IPS DF 6.9 (cell line): ENCODE data around the gene LRRC75A.

Experiments
- DNase-seq: peaks from one replicate; pipeline ENCODE4 v3.0.0-alpha.2; 2013; ENCODE audit warnings: low read depth, low spot score
- H3K27ac ChIP-seq: one replicate; pipeline ENCODE4 v1.5.1; 2013; ENCODE audit warnings: low read length, control low read depth
- H3K27me3 ChIP-seq: 2 replicates; pipeline ENCODE4 v1.6.1; 2013; ENCODE audit warnings: mild to moderate bottlenecking, low read length; ENCODE audit not compliant: control insufficient read depth, insufficient read depth
- H3K36me3 ChIP-seq: 2 replicates; pipeline ENCODE4 v1.6.1; 2013; ENCODE audit warnings: low read length; ENCODE audit not compliant: control insufficient read depth, insufficient read depth
- H3K4me1 ChIP-seq: 2 replicates; pipeline ENCODE4 v1.6.1; 2013; ENCODE audit warnings: low read length; ENCODE audit not compliant: control insufficient read depth, insufficient read depth
- H3K4me3 ChIP-seq: 2 replicates; pipeline ENCODE4 v1.5.1; 2013; ENCODE audit warnings: mild to moderate bottlenecking, low read length
- H3K9me3 ChIP-seq: 2 replicates; pipeline ENCODE4 v1.6.1; 2013; ENCODE audit warnings: low read length, inconsistent platforms; ENCODE audit not compliant: control insufficient read depth, insufficient read depth
- WGBS: extraction: QIAGEN DNeasy Blood & Tissue Kit; methylation state at CpG from one replicate; pipeline ENCODE4 v1.1.7; 2013; ENCODE audit warnings: mixed read lengths, missing lambda C conversion rate; ENCODE audit not compliant: insufficient read length, insufficient coverage; 5-methylcytosine and 5-hydroxymethylcytosine counted together

The LRRC75A gene

GRCh38 chr17:16472539-16472938 lies 19.5 kb downstream of the LRRC75A start:
- DNase-seq: no peak
- Histone ChIP-seq H3K36me3 (no peaks in the 10 kb centered on the region; the same call in 1 of the 2 replicates), H3K9me3 (no peaks in the 10 kb centered on the region), H3K4me3 (no peak overlapping the region), H3K4me1 (no peaks in the 10 kb centered on the region), H3K27me3 (no peaks in the 10 kb centered on the region), H3K27ac (no peak overlapping the region)
- no CpG with 5 or more reads among the region's 6 CpGs for whole genome bisulfite sequencing

GRCh38 chr17:16471295-16471694 lies 20.7 kb downstream of the LRRC75A start:
- H3K27me3 ChIP-seq: no peaks in the 10 kb centered on the region
- H3K4me3 ChIP-seq: no peak overlapping the region
- whole genome bisulfite sequencing: no CpG with 5 or more reads among the region's 5 CpGs
- DNase-seq: no peak
- no peaks in the 10 kb centered on the region; the same call in 1 of the 2 replicates for H3K36me3 ChIP-seq
- H3K4me1 ChIP-seq: peaks cover under 1% of the 10 kb centered on the region; the same call in 1 of the 2 replicates
- H3K9me3 ChIP-seq: no peaks in the 10 kb centered on the region
- no peak overlapping the region for H3K27ac ChIP-seq

- Histone ChIP-seq H3K36me3 (no peaks in the 10 kb centered on the region; the same call in 1 of the 2 replicates), H3K9me3 (no peaks in the 10 kb centered on the region), H3K27ac (no peak overlapping the region), H3K27me3 (no peaks in the 10 kb centered on the region), H3K4me3 (no peak overlapping the region), H3K4me1 (peaks cover 4% of the 10 kb centered on the region; the same call in 1 of the 2 replicates)
- DNase-seq: no peak
- no CpG with 5 or more reads among the region's 11 CpGs for WGBS
Observed at GRCh38 chr17:16470265-16470664, 21.7 kb downstream of the LRRC75A start.

- no peak overlapping the region for H3K4me3 ChIP-seq
- no peaks in the 10 kb centered on the region; the same call in 1 of the 2 replicates for H3K36me3 ChIP-seq
- H3K27ac ChIP-seq: no peak overlapping the region
- H3K27me3 ChIP-seq: no peaks in the 10 kb centered on the region
- no peak for DNase-seq
- peaks cover 4% of the 10 kb centered on the region; the same call in 1 of the 2 replicates for H3K4me1 ChIP-seq
- WGBS: no CpG with 5 or more reads among the region's 4 CpGs
- no peaks in the 10 kb centered on the region for H3K9me3 ChIP-seq
Observed at GRCh38 chr17:16468428-16468992, 23.5 kb downstream of the LRRC75A start.

GRCh38 chr17:16467886-16468285 lies 24.1 kb downstream of the LRRC75A start:
- H3K27ac ChIP-seq: no peak overlapping the region
- 100% methylated on average over 1 of the region's 3 CpGs for WGBS
- no peak overlapping the region for H3K4me3 ChIP-seq
- no peak for DNase-seq
- no peaks in the 10 kb centered on the region; the same call in 1 of the 2 replicates for H3K36me3 ChIP-seq
- no peaks in the 10 kb centered on the region for H3K27me3 ChIP-seq
- no peaks in the 10 kb centered on the region for H3K9me3 ChIP-seq
- peaks cover 8% of the 10 kb centered on the region; the same call in 1 of the 2 replicates for H3K4me1 ChIP-seq

GRCh38 chr17:16467044-16467443 lies 24.9 kb downstream of the LRRC75A start:
- Histone ChIP-seq H3K4me3 (no peak overlapping the region), H3K9me3 (no peaks in the 10 kb centered on the region), H3K27me3 (no peaks in the 10 kb centered on the region), H3K4me1 (peaks cover 8% of the 10 kb centered on the region; the same call in 1 of the 2 replicates), H3K36me3 (no peaks in the 10 kb centered on the region; the same call in 1 of the 2 replicates), H3K27ac (no peak overlapping the region)
- WGBS: no CpG with 5 or more reads among the region's 6 CpGs
- no peak for DNase-seq

GRCh38 chr17:16466407-16466806 lies 25.6 kb downstream of the LRRC75A start:
- H3K4me3 ChIP-seq: no peak overlapping the region
- H3K9me3 ChIP-seq: no peaks in the 10 kb centered on the region
- no peaks in the 10 kb centered on the region; the same call in 1 of the 2 replicates for H3K36me3 ChIP-seq
- DNase-seq: no peak
- H3K27me3 ChIP-seq: no peaks in the 10 kb centered on the region
- no peak overlapping the region for H3K27ac ChIP-seq
- H3K4me1 ChIP-seq: peaks cover 8% of the 10 kb centered on the region; the same call in 1 of the 2 replicates
- WGBS: no CpG with 5 or more reads among the region's 9 CpGs

GRCh38 chr17:16465861-16466338 lies 26.1 kb downstream of the LRRC75A start:
- Histone ChIP-seq H3K27me3 (no peaks in the 10 kb centered on the region), H3K4me3 (no peak overlapping the region), H3K4me1 (peaks cover 8% of the 10 kb centered on the region; the same call in 1 of the 2 replicates), H3K27ac (no peak overlapping the region), H3K9me3 (no peaks in the 10 kb centered on the region), H3K36me3 (no peaks in the 10 kb centered on the region; the same call in 1 of the 2 replicates)
- no peak for DNase-seq
- WGBS: no CpG with 5 or more reads among the region's 4 CpGs

- H3K4me1 ChIP-seq: peaks cover 11% of the 10 kb centered on the region; the same call in 1 of the 2 replicates
- no peak for DNase-seq
- H3K9me3 ChIP-seq: no peaks in the 10 kb centered on the region
- WGBS: no CpG with 5 or more reads among the region's 3 CpGs
- no peak overlapping the region for H3K4me3 ChIP-seq
- no peaks in the 10 kb centered on the region; the same call in 1 of the 2 replicates for H3K36me3 ChIP-seq
- no peaks in the 10 kb centered on the region for H3K27me3 ChIP-seq
- no peak overlapping the region for H3K27ac ChIP-seq
Observed at GRCh38 chr17:16465052-16465312, 27.0 kb downstream of the LRRC75A start.

- no peak for DNase-seq
- Histone ChIP-seq H3K9me3 (no peaks in the 10 kb centered on the region), H3K36me3 (no peaks in the 10 kb centered on the region; the same call in 1 of the 2 replicates), H3K4me3 (no peak overlapping the region), H3K27ac (no peak overlapping the region), H3K27me3 (no peaks in the 10 kb centered on the region), H3K4me1 (peaks cover 12% of the 10 kb centered on the region; the same call in 1 of the 2 replicates)
- WGBS: no CpG with 5 or more reads among the region's 12 CpGs
Observed at GRCh38 chr17:16464303-16465051, 27.5 kb downstream of the LRRC75A start.
